Fibroblast of the aortic adventitia (primary cell): ENCODE data around the gene ESPNL. TPM values are rescaled to one million over a fixed set of nuclear protein-coding genes. Genes with fewer than 3 reads are reported as not detected.

ENCODE experiments used
- DNase-seq: peaks from one replicate; pipeline ENCODE4 v3.0.0-alpha.2; 2010; ENCODE audit warnings: low read depth
- H3K4me3 ChIP-seq: 2 replicates; pipeline ENCODE4 v1.5.1; 2011; ENCODE audit warnings: low read depth, mild to moderate bottlenecking, control low read depth, low read length, moderate library complexity
- total RNA-seq: library from RNA; depleted of rRNA; stranded (reverse); fragments of >200 nt; gene quantifications from 2 replicates; pipeline ENCODE4 v1.2.3, GENCODE V29; 2012; ENCODE audit warnings: low replicate concordance
- TF ChIP-seq, protein P1 (sequence below): IDR thresholded peaks from 2 replicates; pipeline ENCODE4 v1.5.1; 2011; ENCODE audit warnings: mild to moderate bottlenecking, low read length, control low read depth, inconsistent platforms; ENCODE audit not compliant: insufficient read depth

The ESPNL gene
- total RNA-seq, 1 donor: 1.4 TPM

DNA sequence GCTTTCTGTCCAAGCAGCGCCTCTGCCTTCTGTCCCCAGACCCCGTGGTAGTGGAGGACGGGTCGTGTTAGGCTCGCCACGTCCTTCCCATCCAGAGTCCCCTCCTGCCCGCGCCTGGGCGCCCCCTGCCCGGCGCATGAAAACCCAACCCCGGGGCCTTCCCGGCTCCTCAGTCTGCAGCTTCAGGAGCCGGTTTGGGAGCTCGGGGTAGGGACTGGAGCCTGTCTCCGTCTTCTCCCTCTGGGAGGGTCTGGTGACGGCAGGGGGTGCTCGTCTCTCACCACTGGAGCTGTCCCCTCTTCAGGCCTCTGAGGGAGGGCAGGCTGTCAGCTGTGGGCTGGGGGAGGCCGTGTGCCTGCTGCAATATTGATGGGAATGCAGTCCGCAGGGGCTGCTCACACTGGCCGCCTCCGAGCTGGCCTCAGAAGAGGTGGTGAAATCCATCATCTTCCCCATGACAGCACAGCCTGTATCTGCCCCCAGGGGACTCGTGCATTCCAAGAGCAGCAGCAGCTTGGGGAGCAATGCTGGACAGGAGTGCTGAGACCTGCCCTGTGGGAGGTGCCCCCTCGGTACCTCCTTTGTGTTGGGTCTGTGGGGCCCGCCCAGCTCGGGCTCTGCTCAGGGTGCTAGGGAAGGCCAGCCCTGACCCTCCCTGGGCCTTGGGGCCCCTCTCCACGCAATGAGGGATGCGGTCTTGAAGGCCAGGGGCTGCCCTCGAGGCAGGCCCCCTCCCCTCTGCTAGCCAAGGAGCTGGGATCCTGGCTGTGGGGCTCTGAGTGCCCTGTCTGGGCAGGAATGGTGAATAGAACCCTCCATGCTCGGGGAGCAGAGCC, 20.5 kb downstream of the ESPNL start:
- TF ChIP-seq, protein P1, sequence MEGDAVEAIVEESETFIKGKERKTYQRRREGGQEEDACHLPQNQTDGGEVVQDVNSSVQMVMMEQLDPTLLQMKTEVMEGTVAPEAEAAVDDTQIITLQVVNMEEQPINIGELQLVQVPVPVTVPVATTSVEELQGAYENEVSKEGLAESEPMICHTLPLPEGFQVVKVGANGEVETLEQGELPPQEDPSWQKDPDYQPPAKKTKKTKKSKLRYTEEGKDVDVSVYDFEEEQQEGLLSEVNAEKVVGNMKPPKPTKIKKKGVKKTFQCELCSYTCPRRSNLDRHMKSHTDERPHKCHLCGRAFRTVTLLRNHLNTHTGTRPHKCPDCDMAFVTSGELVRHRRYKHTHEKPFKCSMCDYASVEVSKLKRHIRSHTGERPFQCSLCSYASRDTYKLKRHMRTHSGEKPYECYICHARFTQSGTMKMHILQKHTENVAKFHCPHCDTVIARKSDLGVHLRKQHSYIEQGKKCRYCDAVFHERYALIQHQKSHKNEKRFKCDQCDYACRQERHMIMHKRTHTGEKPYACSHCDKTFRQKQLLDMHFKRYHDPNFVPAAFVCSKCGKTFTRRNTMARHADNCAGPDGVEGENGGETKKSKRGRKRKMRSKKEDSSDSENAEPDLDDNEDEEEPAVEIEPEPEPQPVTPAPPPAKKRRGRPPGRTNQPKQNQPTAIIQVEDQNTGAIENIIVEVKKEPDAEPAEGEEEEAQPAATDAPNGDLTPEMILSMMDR: no peak
- DNase-seq: peak; percentile 8
- H3K4me3 ChIP-seq: no peak overlapping the region

DNA sequence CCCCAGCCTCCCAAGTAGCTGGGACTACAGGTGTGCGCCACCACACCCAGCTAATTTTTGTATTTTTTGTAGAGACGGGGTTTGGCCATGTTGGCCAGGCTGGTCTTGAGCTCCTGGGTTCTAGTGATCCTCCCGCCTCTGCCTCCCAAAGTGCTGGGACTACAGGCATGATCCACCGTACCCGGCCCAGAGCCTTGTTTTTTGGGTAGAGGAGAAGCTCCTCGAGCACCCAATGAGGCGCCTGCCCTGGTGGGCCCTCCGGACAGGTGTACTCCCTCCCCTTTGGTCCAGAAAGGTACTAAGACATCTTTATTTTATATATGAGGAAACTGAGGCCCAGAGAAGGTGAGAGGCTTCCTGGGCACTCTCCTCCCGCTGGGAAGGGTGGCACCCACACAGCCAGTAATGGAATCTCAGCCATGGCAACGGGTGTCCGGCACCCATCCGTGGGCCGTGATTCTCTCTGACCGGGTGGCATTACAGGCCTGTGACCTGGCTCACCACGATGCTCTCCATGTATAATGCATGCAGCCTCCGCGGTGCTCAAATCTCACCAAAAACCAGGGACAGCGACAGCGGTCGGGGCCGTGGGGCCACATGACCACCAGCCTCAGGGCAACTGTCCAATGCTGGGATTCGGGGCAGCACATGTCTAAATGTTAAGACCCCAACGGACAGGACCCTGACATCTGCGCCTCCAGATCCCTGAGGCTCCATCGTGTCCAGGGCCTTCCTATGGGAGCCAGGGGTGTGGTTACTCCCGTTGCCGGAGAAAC, 21.6 kb downstream of the ESPNL start:
- H3K4me3 ChIP-seq: no peak overlapping the region
- TF ChIP-seq, protein P1: no peak
- no peak for DNase-seq

DNA sequence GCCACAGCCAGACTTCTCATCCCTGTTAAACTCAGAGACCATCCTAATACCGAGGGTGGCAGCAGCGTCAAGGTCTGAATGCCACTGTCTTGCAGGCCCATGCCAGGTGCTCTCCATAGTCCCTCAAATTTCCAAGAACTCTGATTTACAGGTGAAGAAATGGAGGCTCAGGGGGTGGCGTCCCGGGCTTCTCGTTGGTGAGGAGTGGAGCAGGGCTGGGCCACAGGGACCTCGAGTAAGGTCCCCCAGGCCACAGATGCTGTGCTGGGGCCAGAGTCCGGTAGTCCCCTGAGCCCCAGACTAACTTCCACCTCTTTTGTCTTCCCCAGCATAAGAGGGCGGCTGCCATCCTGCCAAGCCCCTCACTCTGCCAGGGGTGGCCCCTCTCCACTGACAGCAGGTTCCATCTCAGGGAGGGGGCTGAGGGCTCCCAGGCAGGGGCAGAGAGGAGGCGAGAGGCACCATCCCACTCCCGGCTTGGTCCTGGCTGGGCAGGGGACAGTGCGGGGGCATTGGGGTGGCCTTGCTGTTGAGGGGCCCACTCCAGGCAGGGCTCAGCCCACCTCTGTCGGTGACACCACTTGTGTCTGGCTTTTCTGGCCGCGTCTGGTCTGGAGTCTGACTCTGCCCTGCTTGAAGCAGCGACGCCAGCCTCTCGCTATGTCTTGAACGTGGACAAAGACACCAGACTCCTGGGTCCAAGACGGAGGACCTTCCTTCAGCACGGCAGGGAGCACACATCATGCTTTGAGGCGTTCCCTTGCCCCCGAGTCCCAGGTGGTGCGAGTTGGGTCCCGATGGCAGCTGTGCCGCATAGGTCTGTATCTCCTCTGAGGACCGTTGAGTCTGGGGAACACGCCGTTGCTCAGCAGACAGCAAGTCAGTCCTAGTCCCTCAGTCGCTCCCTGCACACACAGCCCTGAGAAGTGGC, 22.4 kb downstream of the ESPNL start:
- no peak overlapping the region for H3K4me3 ChIP-seq
- TF ChIP-seq, protein P1: no peak
- DNase-seq: no peak

DNA sequence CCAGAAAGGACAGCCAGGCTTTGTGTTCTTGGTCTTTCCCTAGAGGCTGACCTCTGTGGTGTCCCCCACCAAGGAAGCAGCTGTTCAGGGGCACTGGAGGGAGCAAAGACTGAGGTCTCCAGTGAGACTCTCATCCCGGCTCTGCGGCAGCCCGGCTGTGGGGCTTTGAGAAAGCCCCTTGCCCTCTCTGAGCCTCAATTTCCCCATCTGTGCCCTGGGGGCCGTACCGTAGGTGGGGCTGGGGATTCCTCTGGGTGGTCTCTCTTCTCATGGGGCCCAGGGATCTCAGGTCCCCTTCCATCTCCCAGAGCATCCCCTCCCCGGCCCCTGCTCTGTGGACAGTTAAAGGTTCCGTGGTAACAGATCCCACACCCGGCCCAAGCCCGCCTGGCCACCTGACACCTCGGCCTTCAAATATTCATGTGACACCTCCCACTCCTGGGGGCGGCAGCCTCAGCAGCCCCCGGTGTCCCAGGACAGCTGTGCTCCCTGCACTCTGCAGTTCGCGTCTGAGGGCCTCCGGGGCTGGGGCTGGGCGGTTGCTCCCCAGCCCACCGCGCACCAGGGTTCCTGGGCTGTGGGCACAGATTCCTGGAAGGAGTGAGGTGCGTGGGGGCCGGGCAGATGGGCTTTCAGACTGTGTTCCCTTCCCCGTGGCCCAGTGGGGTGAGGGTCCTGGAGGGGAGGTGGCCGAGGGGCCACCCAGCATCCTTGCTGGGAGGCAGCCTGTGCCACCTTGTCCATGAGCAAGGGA, 23.3 kb downstream of the ESPNL start:
- DNase-seq: no peak
- H3K4me3 ChIP-seq: no peak overlapping the region
- TF ChIP-seq, protein P1: no peak

DNA sequence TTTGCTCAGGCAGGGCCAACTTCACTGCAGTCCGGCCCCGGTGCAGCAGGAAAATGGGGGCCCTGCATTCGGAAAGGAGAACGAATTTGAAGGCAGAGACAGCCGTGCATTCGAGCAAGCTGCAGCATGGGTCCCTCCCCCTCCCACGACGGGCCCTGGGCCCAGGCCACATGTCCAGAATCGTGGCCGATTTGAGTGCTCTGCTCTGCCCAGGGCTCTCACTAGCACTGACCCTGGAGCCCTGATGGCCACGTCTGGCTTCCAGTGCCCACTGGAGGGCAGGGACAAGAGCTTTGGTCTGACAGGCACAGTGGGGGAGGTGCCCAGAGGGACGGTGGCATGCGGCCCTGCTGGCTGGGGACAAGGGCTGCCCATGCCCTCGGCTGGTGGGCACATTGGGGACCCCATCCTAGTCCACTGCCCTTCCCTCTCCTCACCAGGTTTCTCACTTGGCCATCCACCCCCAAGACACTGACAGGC, 23.9 kb downstream of the ESPNL start:
- DNase-seq: no peak
- no peak overlapping the region for H3K4me3 ChIP-seq
- TF ChIP-seq, protein P1: no peak
